BLaER1 treated with 17β-estradiol and CSF1 and Interleukin-3, amounts not matched to agents 10 nM and 100 nM (cell line): ENCODE results near the gene ACTBL2.
A peak's percentile ranks its signal among the peaks of the same experiment; 100 is the strongest.

Experiments
- H3K27ac ChIP-seq, 11 experiments: shearing (Covaris generic); formaldehyde crosslinking; 2 replicates each; pipeline ENCODE4 v1.8.1; 2022
- H3K27me3 ChIP-seq, 11 experiments: shearing (Covaris generic); formaldehyde crosslinking; 2 replicates each; pipeline ENCODE4 v1.8.1; 2022
- H3K36me3 ChIP-seq, 11 experiments: shearing (Covaris generic); formaldehyde crosslinking; 2 replicates each; pipeline ENCODE4 v1.8.1; 2022
- H3K4me1 ChIP-seq, 10 experiments: shearing (Covaris generic); formaldehyde crosslinking; 2 replicates each; pipeline ENCODE4 v1.8.1; 2022
- H3K4me2 ChIP-seq, 11 experiments: shearing (Covaris generic); formaldehyde crosslinking; 2 replicates each; pipeline ENCODE4 v1.8.1; 2022
- H3K4me3 ChIP-seq, 10 experiments: shearing (Covaris generic); formaldehyde crosslinking; 2 replicates each; pipeline ENCODE4 v1.8.1; 2022
- H3K9ac ChIP-seq, 11 experiments: shearing (Covaris generic); formaldehyde crosslinking; 2 replicates each; pipeline ENCODE4 v1.8.1; 2022
- H3K9me3 ChIP-seq, 11 experiments: shearing (Covaris generic); formaldehyde crosslinking; replicated peaks in 1 of 11; 2 replicates each; pipeline ENCODE4 v1.8.1; 2022
- H4K20me1 ChIP-seq, 11 experiments: shearing (Covaris generic); formaldehyde crosslinking; 2 replicates each; pipeline ENCODE4 v1.8.1; 2022
- Cebpa-rat ChIP-seq, 11 experiments: shearing (Covaris generic); IDR thresholded peaks; 2 replicates each; pipeline ENCODE4 v1.8.1; 2022

Gene ACTBL2

DNA sequence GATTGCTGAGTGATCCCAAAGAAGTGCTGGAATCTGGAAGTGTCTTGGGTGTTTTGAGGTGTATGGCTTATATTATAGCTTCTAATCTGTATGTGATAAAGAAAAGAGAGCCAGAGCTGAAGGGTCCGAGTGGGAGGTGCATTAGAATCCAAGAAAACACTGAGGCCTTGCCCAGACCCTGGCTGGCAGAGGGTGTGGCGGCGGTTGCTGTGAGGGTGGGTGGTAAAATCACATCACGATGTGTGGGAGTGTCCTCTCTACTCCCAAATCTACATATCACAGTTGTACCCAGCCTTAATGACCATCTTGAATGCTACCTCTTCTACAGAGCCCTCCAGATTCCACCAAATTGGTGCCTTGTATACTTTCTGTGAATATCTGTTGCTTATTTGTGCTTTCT is 28.9 kb downstream of the ACTBL2 start:
- no peaks in the 10 kb centered on the region for H3K36me3 ChIP-seq
- H3K27me3 ChIP-seq: no peaks in the 10 kb centered on the region
- TF ChIP-seq Cebpa-rat (IDR thresholded peaks at IDR 0.05): no peak

DNA sequence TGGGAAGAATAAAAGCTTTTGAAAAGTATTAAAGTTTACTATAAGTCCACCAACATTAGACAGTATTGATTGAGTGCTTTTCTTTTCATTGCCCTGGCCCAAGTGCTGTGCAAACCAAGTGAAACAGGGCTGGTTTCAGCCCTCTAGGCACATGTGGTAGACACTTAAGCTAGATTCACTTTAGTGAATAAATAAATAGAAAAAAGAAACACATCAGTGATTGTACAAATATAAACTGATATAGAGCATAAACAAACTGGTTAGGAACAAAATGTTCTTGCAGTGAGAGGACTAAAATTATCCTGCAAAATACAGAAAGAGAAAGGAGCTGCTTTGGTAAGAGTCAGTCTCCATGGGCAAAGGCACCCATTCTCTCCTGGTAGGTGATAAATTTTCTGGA is 29.7 kb downstream of the ACTBL2 start:
- no peak for TF ChIP-seq Cebpa-rat (IDR thresholded peaks at IDR 0.05)
- Histone ChIP-seq H3K4me1 (peaks cover 0 to 10% (median 6%) of the 10 kb centered on the region in 10 experiments; a peak in 9 of 20 replicates), H3K27me3 (no peaks in the 10 kb centered on the region), H3K4me2 (no peak overlapping the region), H3K4me3 (no peak overlapping the region), H3K36me3 (no peaks in the 10 kb centered on the region), H3K9me3 (peaks cover 0 to 11% (median 0%) of the 10 kb centered on the region in 11 experiments; a peak in 4 of 22 replicates), H3K27ac (no peak overlapping the region), H3K9ac (no peak overlapping the region), H4K20me1 (no peaks in the 10 kb centered on the region)

More for the DNA sequence above, 28.9 kb downstream of the ACTBL2 start:
- H4K20me1 ChIP-seq: no peaks in the 10 kb centered on the region
- no peak overlapping the region for H3K4me2 ChIP-seq
- H3K9ac ChIP-seq: no peak overlapping the region
- no peak overlapping the region for H3K4me3 ChIP-seq
- no peak overlapping the region for H3K27ac ChIP-seq
- H3K4me1 ChIP-seq: peaks cover 0 to 10% (median 6%) of the 10 kb centered on the region in 10 experiments; a peak in 9 of 20 replicates
- H3K9me3 ChIP-seq: peaks cover 0 to 11% (median 0%) of the 10 kb centered on the region in 11 experiments; a peak in 4 of 22 replicates

DNA sequence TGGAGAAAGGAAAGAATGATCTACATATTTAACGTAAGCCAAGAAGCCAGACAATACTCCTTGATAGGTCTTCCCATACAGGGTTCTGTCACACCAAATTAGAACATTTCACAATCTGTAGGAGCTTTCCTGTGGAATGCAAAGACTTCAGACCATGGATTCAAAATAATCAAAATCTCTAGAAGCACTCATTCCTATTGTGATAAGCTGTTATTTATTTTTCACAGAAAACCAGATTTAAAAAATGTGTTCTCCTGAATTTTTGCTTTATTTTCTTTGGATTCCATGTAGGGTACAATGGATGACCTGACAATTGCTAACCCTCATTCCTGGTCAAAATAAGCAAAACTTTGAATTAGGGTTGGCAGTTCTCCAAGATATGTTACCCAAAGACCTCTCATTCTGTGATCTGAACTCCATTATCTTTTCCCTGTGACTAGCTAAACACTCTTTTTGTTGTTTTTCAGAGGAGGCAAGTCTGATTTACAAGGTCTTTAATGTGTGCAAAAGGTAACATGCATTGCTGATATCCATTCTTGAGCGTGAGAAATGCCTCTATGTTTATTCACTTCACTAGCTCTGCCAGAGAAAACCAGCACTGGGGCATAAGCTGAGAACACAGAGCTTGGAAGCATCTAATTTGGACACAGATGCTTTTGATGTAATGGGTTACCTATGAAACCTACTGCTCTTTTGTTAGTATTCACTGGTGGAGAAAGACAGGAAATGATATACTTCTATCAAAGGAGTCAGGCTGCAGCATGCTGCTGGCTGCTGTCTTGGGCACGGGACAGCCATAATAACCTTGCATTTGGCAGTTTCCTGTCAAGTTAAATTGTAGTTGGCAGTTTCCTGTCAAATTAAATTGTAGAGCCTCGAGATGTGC is 31.4 kb downstream of the ACTBL2 start:
- H3K27ac ChIP-seq: no peak overlapping the region
- no peaks in the 10 kb centered on the region for H3K27me3 ChIP-seq
- H3K9me3 ChIP-seq: peaks cover 0 to 11% (median 0%) of the 10 kb centered on the region in 11 experiments; a peak in 4 of 22 replicates
- peak overlapping the region in 5 of 11 experiments; percentile 2 to 39 (median 13); a peak in 8 of 22 replicates for H3K4me2 ChIP-seq
- H3K4me1 ChIP-seq: peaks cover 0 to 18% (median 6%) of the 10 kb centered on the region in 10 experiments; a peak in 9 of 20 replicates
- no peak overlapping the region for H3K4me3 ChIP-seq
- no peak overlapping the region for H3K9ac ChIP-seq
- H4K20me1 ChIP-seq: no peaks in the 10 kb centered on the region
- no peak for TF ChIP-seq Cebpa-rat (IDR thresholded peaks at IDR 0.05)
- no peaks in the 10 kb centered on the region for H3K36me3 ChIP-seq

DNA sequence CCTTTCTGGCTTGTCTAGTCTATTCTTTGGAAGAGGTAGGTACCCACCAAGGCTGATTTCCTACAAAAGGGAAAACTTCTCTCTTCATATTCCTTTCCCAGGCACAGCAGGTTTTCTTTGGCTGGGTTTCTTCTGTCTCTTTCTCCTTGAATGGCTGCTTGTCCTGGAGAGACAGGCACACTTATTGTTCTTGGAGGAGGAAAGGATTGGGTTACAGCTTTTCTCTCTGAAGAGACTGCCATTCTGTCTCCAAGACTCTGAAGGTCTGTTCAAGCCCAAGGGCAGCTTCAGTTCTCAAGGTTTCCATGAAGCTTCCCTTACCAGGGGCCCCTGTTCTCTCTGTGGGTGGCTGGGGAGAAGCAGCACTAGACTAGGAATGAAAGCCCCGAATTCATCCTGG is 33.9 kb downstream of the ACTBL2 start:
- Histone ChIP-seq H3K9ac (no peak overlapping the region), H3K27ac (no peak overlapping the region), H3K4me1 (peaks cover 14 to 43% (median 29%) of the 10 kb centered on the region in 10 experiments; a peak in 18 of 20 replicates), H3K27me3 (no peaks in the 10 kb centered on the region), H4K20me1 (no peaks in the 10 kb centered on the region), H3K4me3 (no peak overlapping the region), H3K9me3 (peaks cover 0 to 11% (median 0%) of the 10 kb centered on the region in 11 experiments; a peak in 4 of 22 replicates), H3K4me2 (no peak overlapping the region), H3K36me3 (no peaks in the 10 kb centered on the region)
- TF ChIP-seq Cebpa-rat (IDR thresholded peaks at IDR 0.05): no peak

DNA sequence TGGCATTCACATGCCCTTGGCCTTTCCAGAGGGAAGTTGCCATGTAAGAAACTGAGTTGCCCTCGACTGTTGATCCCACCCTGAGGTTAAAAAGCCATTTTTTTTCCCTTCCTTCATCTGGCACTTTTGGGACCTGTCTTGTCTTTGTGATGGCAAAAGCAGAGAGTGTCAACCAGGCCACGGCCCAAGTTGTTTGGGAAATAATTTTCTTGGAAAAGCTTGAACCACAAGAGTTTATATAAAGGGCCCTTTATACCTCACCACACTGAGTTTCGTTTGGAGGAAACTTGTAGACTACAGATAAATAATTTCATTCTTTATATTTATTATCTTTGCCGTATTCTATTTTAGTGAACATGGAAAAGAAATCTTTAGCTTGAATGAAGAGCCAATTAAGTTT is 34.3 kb downstream of the ACTBL2 start:
- no peak overlapping the region for H3K4me3 ChIP-seq
- H3K27ac ChIP-seq: no peak overlapping the region
- H3K4me1 ChIP-seq: peaks cover 14 to 47% (median 34%) of the 10 kb centered on the region in 10 experiments; a peak in 18 of 20 replicates
- no peak overlapping the region for H3K4me2 ChIP-seq
- H3K9me3 ChIP-seq: peaks cover 0 to 11% (median 0%) of the 10 kb centered on the region in 11 experiments; a peak in 3 of 22 replicates
- no peak for TF ChIP-seq Cebpa-rat (IDR thresholded peaks at IDR 0.05)
- no peaks in the 10 kb centered on the region for H4K20me1 ChIP-seq
- H3K27me3 ChIP-seq: no peaks in the 10 kb centered on the region
- no peaks in the 10 kb centered on the region for H3K36me3 ChIP-seq
- no peak overlapping the region for H3K9ac ChIP-seq

DNA sequence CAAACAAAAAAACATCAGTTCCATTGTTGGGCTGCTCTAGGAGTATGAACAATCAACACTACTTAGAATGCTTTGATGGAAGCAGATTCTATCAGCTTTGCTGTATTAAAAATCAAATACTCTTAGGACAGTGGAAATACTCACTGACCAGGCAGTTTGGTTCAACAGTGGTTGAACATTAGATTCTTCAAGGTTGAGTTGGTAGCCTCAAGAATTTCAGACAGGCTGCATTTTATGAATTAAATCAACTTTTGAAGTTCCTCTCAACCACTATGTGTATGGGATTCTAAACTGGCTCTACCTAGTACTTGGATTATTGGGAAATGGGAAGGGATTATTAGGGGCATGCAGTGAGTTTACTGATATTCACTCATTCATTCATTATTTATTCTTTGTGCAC is 35.0 kb downstream of the ACTBL2 start:
- Histone ChIP-seq H4K20me1 (no peaks in the 10 kb centered on the region), H3K9ac (no peak overlapping the region), H3K4me2 (no peak overlapping the region), H3K27me3 (no peaks in the 10 kb centered on the region), H3K4me1 (peaks cover 15 to 54% (median 36%) of the 10 kb centered on the region in 10 experiments; a peak in 19 of 20 replicates), H3K36me3 (no peaks in the 10 kb centered on the region), H3K4me3 (no peak overlapping the region), H3K9me3 (peaks cover 0 to 11% (median 0%) of the 10 kb centered on the region in 11 experiments; a peak in 3 of 22 replicates), H3K27ac (no peak overlapping the region)
- no peak for TF ChIP-seq Cebpa-rat (IDR thresholded peaks at IDR 0.05)

DNA sequence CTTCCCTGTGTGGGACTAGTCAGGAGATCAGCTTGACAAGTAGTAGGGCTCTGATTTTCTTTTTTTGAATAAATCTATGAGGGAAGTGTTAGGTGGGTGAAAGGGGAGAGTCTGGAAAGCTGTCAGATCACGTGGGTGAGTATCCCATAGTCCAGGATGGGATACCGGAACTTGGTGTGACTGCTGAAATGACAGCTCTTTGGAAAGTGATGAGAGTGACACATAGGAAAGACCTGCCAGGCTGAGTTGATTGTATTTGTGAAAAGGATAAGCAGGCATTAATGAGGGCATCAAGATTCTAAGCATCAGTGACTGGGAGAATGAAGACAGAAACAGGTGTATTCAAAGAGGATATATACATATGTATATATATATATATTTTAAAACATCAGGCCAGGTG is 35.6 kb downstream of the ACTBL2 start:
- no peak overlapping the region for H3K27ac ChIP-seq
- no peak for TF ChIP-seq Cebpa-rat (IDR thresholded peaks at IDR 0.05)
- H3K27me3 ChIP-seq: no peaks in the 10 kb centered on the region

DNA sequence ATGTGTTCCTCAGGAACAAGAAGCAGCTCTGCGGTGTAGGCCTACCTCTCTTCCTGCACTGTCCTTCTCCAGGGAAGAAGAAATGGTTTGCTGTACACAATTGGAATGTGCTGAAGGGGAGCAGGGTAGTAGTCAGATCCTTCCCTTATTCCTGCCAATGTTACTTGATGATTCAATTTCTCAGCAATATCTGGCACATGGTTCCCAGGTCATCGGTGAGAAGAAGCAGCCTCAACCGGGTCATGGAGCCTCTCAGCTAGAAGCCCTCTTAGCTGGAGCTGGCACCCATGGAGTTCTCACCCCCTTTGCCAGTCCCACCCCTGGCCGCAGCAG is 36.9 kb downstream of the ACTBL2 start:
- no peak overlapping the region for H3K27ac ChIP-seq
- no peaks in the 10 kb centered on the region for H3K36me3 ChIP-seq
- peak overlapping the region in 1 of 10 experiments; percentile 2; a peak in 1 of 20 replicates for H3K4me3 ChIP-seq
- peaks cover 0 to 10% (median 0%) of the 10 kb centered on the region in 11 experiments; a peak in 3 of 22 replicates for H3K9me3 ChIP-seq
- H3K9ac ChIP-seq: peak overlapping the region in 2 of 11 experiments; percentile 11 to 30; a peak in 2 of 22 replicates
- peak overlapping the region; percentile 8 to 92 (median 79); a peak in 21 of 22 replicates for H3K4me2 ChIP-seq
- H4K20me1 ChIP-seq: no peaks in the 10 kb centered on the region
- H3K27me3 ChIP-seq: no peaks in the 10 kb centered on the region
- H3K4me1 ChIP-seq: peaks cover 30 to 63% (median 52%) of the 10 kb centered on the region in 10 experiments
- TF ChIP-seq Cebpa-rat (IDR thresholded peaks at IDR 0.05): no peak

More for the DNA sequence above, 35.6 kb downstream of the ACTBL2 start:
- no peaks in the 10 kb centered on the region for H3K36me3 ChIP-seq
- no peak overlapping the region for H3K9ac ChIP-seq
- H3K9me3 ChIP-seq: peaks cover 0 to 11% (median 0%) of the 10 kb centered on the region in 11 experiments; a peak in 3 of 22 replicates
- H3K4me2 ChIP-seq: peak overlapping the region in 1 of 11 experiments; percentile 87; a peak in 1 of 22 replicates
- no peaks in the 10 kb centered on the region for H4K20me1 ChIP-seq
- peaks cover 22 to 58% (median 43%) of the 10 kb centered on the region in 10 experiments for H3K4me1 ChIP-seq
- no peak overlapping the region for H3K4me3 ChIP-seq
